GM18519 (cell line): ENCODE data around the gene INO80.
"Not testable (repeated sequence)": the region's sequence is repeated elsewhere in the genome, so short reads cannot be mapped to it uniquely, and the experiment has no call there.

Experiments used
- ATAC-seq: cut with Tn5 transposase; IDR thresholded peaks from one replicate; pipeline ENCODE4 v1.9.1; 2021; ENCODE audit warnings: mild to moderate bottlenecking, moderate library complexity; ENCODE audit not compliant: unreplicated experiment, low FRiP score

Gene INO80

GRCh38 chr15:40976819-40977218, 139.3 kb downstream of the INO80 start:
- no peak for ATAC-seq

- ATAC-seq, result no peak
These were observed 141.2 kb downstream of the INO80 start for GRCh38 chr15:40974879-40975278.

GRCh38 chr15:40969363-40969762, 146.7 kb downstream of the INO80 start:
- no peak for ATAC-seq

GRCh38 chr15:40968290-40969085, 147.6 kb downstream of the INO80 start:
- no peak for ATAC-seq

- ATAC-seq, result no peak
These were observed 151.4 kb downstream of the INO80 start for GRCh38 chr15:40964634-40965033.

- no peak for ATAC-seq
These were observed 152.1 kb downstream of the INO80 start for GRCh38 chr15:40964006-40964405.

GRCh38 chr15:40963201-40963600, 152.9 kb downstream of the INO80 start:
- ATAC-seq, result no peak

- not testable (repeated sequence) for ATAC-seq
These were observed 153.8 kb downstream of the INO80 start for GRCh38 chr15:40962317-40962716.

- not testable (repeated sequence) for ATAC-seq
These were observed 154.3 kb downstream of the INO80 start for GRCh38 chr15:40961740-40962139.

GRCh38 chr15:40960925-40961324, 155.2 kb downstream of the INO80 start:
- no peak for ATAC-seq

GRCh38 chr15:40960151-40960885, 155.8 kb downstream of the INO80 start:
- no peak for ATAC-seq

GRCh38 chr15:40959331-40960141, 156.5 kb downstream of the INO80 start:
- ATAC-seq, result no peak

- ATAC-seq, result no peak
These were observed 157.4 kb downstream of the INO80 start for GRCh38 chr15:40958723-40959122.

- no peak for ATAC-seq
These were observed 157.9 kb downstream of the INO80 start for GRCh38 chr15:40958146-40958545.

GRCh38 chr15:40957581-40958051, 158.5 kb downstream of the INO80 start:
- ATAC-seq, result no peak

- no peak for ATAC-seq
These were observed 159.0 kb downstream of the INO80 start for GRCh38 chr15:40957041-40957555.

- ATAC-seq, result no peak
These were observed 159.5 kb downstream of the INO80 start for GRCh38 chr15:40956541-40956982.

- ATAC-seq, result no peak
These were observed 160.0 kb downstream of the INO80 start for GRCh38 chr15:40955930-40956540.

- no peak for ATAC-seq
These were observed 160.8 kb downstream of the INO80 start for GRCh38 chr15:40955141-40955903.
